ENCODE results near the gene PER1. TPM values are rescaled to one million over a fixed set of nuclear protein-coding genes. Genes with fewer than 3 reads are reported as not detected.
A peak's percentile ranks its signal among the peaks of the same experiment; 100 is the strongest.

PER1 gene
- total and polyA plus RNA-seq, 10 of the 15 experiments (the other 5 are each of a cell fraction or from before 2014, with no cell fraction given): 0.02 to 25.1 (median 5.4) TPM

GRCh38 chr17:8156246-8156992, 4.2 kb upstream of the PER1 start (continued):
- TF ChIP-seq E4F1 (IDR thresholded peaks at IDR 0.05; ENCODE audit: borderline replicate concordance, partially characterized antibody): peak; percentile 69
- peak; percentile 0 to 53; a peak in 3 of 4 replicates for TF ChIP-seq EP300 (IDR thresholded peaks at IDR 0.05; ENCODE audit: borderline replicate concordance in 1 of 2, control insufficient read depth in 1 of 2, low read depth in 2 of 2, low read length in 2 of 2)
- TF ChIP-seq CUX1 (IDR thresholded peaks at IDR 0.05; ENCODE audit: insufficient replicate concordance, low read depth, low read length): no peak
- no peak for TF ChIP-seq MTA2 (IDR thresholded peaks at IDR 0.05; ENCODE audit: low read depth)
- TF ChIP-seq CHD1 (IDR thresholded peaks at IDR 0.05; ENCODE audit: low read depth, low read length): no peak
- TF ChIP-seq, protein P1, sequence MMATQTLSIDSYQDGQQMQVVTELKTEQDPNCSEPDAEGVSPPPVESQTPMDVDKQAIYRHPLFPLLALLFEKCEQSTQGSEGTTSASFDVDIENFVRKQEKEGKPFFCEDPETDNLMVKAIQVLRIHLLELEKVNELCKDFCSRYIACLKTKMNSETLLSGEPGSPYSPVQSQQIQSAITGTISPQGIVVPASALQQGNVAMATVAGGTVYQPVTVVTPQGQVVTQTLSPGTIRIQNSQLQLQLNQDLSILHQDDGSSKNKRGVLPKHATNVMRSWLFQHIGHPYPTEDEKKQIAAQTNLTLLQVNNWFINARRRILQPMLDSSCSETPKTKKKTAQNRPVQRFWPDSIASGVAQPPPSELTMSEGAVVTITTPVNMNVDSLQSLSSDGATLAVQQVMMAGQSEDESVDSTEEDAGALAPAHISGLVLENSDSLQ (IDR thresholded peaks at IDR 0.05): peak; percentile 97
- TF ChIP-seq E2F8 (IDR thresholded peaks at IDR 0.05; ENCODE audit: low read depth, partially characterized antibody): no peak
- peak; percentile 91 for TF ChIP-seq PAX5 (IDR thresholded peaks at IDR 0.05; ENCODE audit: borderline replicate concordance, low read depth, low read length)
- TF ChIP-seq E2F4 (IDR thresholded peaks at IDR 0.05; ENCODE audit: low read depth, low read length): no peak
- TF ChIP-seq SMC3 (IDR thresholded peaks at IDR 0.05; ENCODE audit: borderline replicate concordance, low read length): no peak
- TF ChIP-seq, protein P2, sequence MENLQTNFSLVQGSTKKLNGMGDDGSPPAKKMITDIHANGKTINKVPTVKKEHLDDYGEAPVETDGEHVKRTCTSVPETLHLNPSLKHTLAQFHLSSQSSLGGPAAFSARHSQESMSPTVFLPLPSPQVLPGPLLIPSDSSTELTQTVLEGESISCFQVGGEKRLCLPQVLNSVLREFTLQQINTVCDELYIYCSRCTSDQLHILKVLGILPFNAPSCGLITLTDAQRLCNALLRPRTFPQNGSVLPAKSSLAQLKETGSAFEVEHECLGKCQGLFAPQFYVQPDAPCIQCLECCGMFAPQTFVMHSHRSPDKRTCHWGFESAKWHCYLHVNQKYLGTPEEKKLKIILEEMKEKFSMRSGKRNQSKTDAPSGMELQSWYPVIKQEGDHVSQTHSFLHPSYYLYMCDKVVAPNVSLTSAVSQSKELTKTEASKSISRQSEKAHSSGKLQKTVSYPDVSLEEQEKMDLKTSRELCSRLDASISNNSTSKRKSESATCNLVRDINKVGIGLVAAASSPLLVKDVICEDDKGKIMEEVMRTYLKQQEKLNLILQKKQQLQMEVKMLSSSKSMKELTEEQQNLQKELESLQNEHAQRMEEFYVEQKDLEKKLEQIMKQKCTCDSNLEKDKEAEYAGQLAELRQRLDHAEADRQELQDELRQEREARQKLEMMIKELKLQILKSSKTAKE (IDR thresholded peaks at IDR 0.05; ENCODE audit: low read depth, poor library complexity, severe bottlenecking): no peak
- peak; percentile 94 for TF ChIP-seq ATF7 (IDR thresholded peaks at IDR 0.05; ENCODE audit: low read depth)
